Stimulated activated effector memory CD8-positive, alpha-beta T cell treated with anti-CD3 and anti-CD28 coated beads, Interleukin-12 subunit alpha, Interleukin-12 subunit beta, amount 100 ng/mL, for 72 hours (primary cell): ENCODE measurements around the gene POLN.
"Not testable (repeated sequence)": the region's sequence is repeated elsewhere in the genome, so short reads cannot be mapped to it uniquely, and the experiment has no call there.

ENCODE experiments used
- ATAC-seq: fragments of 150-1000 bp; cut with Tn5 transposase; 2 replicates; pipeline ENCODE4 v1.10.0; 2021
- DNase-seq, 2 donors: peaks; one replicate each; pipeline ENCODE4 v3.0.0; 2021 to 2022; ENCODE audit warnings: low spot score in 2 of 2
- H3K27ac Mint-ChIP-seq: one replicate; pipeline ENCODE4 v1.8.0; 2022; ENCODE audit warnings: mild to moderate bottlenecking, mixed read lengths
- H3K36me3 Mint-ChIP-seq: one replicate; pipeline ENCODE4 v1.8.0; 2022; ENCODE audit warnings: mild to moderate bottlenecking, mixed read lengths
- H3K4me1 Mint-ChIP-seq: one replicate; pipeline ENCODE4 v1.8.0; 2022; ENCODE audit warnings: mixed read lengths
- H3K4me3 Mint-ChIP-seq: one replicate; pipeline ENCODE4 v1.8.0; 2022; ENCODE audit warnings: mild to moderate bottlenecking, mixed read lengths
- H3K9me3 Mint-ChIP-seq: one replicate; pipeline ENCODE4 v1.8.0; 2022; ENCODE audit warnings: mixed read lengths

POLN gene

GRCh38 chr4:2045518-2045951, 196.4 kb downstream of the POLN start:
- H3K4me1 Mint-ChIP-seq, result no peaks in the 10 kb centered on the region
- ATAC-seq, result no peak
- H3K36me3 Mint-ChIP-seq, result no peaks in the 10 kb centered on the region
- H3K27ac Mint-ChIP-seq, result no peak overlapping the region
- no peak overlapping the region for H3K4me3 Mint-ChIP-seq
- no peaks in the 10 kb centered on the region for H3K9me3 Mint-ChIP-seq
- DNase-seq, result no peak

- Mint-ChIP-seq H3K4me3 (no peak overlapping the region), H3K9me3 (no peaks in the 10 kb centered on the region), H3K36me3 (no peaks in the 10 kb centered on the region), H3K27ac (no peak overlapping the region), H3K4me1 (no peaks in the 10 kb centered on the region)
- ATAC-seq (no peak), DNase-seq (no peak)
Observed at GRCh38 chr4:2044542-2045517, 197.1 kb downstream of the POLN start.

- Mint-ChIP-seq H3K36me3 (no peaks in the 10 kb centered on the region), H3K4me3 (no peak overlapping the region), H3K9me3 (no peaks in the 10 kb centered on the region), H3K27ac (no peak overlapping the region), H3K4me1 (no peaks in the 10 kb centered on the region)
- DNase-seq (no peak), ATAC-seq (no peak)
Observed at GRCh38 chr4:2044119-2044485, 197.8 kb downstream of the POLN start.

- no peaks in the 10 kb centered on the region for H3K36me3 Mint-ChIP-seq
- no peak overlapping the region for H3K27ac Mint-ChIP-seq
- H3K4me1 Mint-ChIP-seq, result no peaks in the 10 kb centered on the region
- peak overlapping the region; percentile 78 for H3K4me3 Mint-ChIP-seq
- H3K9me3 Mint-ChIP-seq, result no peaks in the 10 kb centered on the region
- DNase-seq (no peak), ATAC-seq (no peak)
Observed at GRCh38 chr4:2043396-2044118, 198.4 kb downstream of the POLN start.

- H3K4me3 Mint-ChIP-seq, result peak overlapping the region; percentile 78
- no peak for ATAC-seq
- no peak for DNase-seq
- H3K27ac Mint-ChIP-seq, result no peak overlapping the region
- no peaks in the 10 kb centered on the region for H3K4me1 Mint-ChIP-seq
- no peaks in the 10 kb centered on the region for H3K9me3 Mint-ChIP-seq
- H3K36me3 Mint-ChIP-seq, result no peaks in the 10 kb centered on the region
Observed at GRCh38 chr4:2042947-2043395, 198.9 kb downstream of the POLN start.

GRCh38 chr4:2042204-2042946, 199.5 kb downstream of the POLN start:
- peak in 1 of 2 donors; percentile 29 for DNase-seq
- no peaks in the 10 kb centered on the region for H3K9me3 Mint-ChIP-seq
- H3K36me3 Mint-ChIP-seq, result no peaks in the 10 kb centered on the region
- H3K27ac Mint-ChIP-seq, result no peak overlapping the region
- peak; percentile 64 for ATAC-seq
- H3K4me1 Mint-ChIP-seq, result no peaks in the 10 kb centered on the region
- H3K4me3 Mint-ChIP-seq, result peak overlapping the region; percentile 78

GRCh38 chr4:2041239-2042130, 200.4 kb downstream of the POLN start:
- H3K4me1 Mint-ChIP-seq, result no peaks in the 10 kb centered on the region
- no peak overlapping the region for H3K27ac Mint-ChIP-seq
- H3K4me3 Mint-ChIP-seq, result peak overlapping the region; percentile 78
- H3K36me3 Mint-ChIP-seq, result no peaks in the 10 kb centered on the region
- ATAC-seq (peak; percentile 81), DNase-seq (peak; percentile 84 to 94)
- H3K9me3 Mint-ChIP-seq, result no peaks in the 10 kb centered on the region

- no peaks in the 10 kb centered on the region for H3K36me3 Mint-ChIP-seq
- no peak for DNase-seq
- H3K4me3 Mint-ChIP-seq, result peak overlapping the region; percentile 78
- no peaks in the 10 kb centered on the region for H3K9me3 Mint-ChIP-seq
- no peak for ATAC-seq
- no peaks in the 10 kb centered on the region for H3K4me1 Mint-ChIP-seq
- no peak overlapping the region for H3K27ac Mint-ChIP-seq
Observed at GRCh38 chr4:2040391-2041238, 201.3 kb downstream of the POLN start.

- no peak overlapping the region for H3K4me3 Mint-ChIP-seq
- no peaks in the 10 kb centered on the region for H3K36me3 Mint-ChIP-seq
- H3K9me3 Mint-ChIP-seq, result no peaks in the 10 kb centered on the region
- ATAC-seq (no peak), DNase-seq (no peak)
- no peaks in the 10 kb centered on the region for H3K4me1 Mint-ChIP-seq
- H3K27ac Mint-ChIP-seq, result no peak overlapping the region
Observed at GRCh38 chr4:2036866-2037265, 205.1 kb downstream of the POLN start.

- no peak overlapping the region for H3K27ac Mint-ChIP-seq
- no peaks in the 10 kb centered on the region for H3K4me1 Mint-ChIP-seq
- DNase-seq, result no peak
- H3K9me3 Mint-ChIP-seq, result no peaks in the 10 kb centered on the region
- no peak for ATAC-seq
- no peak overlapping the region for H3K4me3 Mint-ChIP-seq
- no peaks in the 10 kb centered on the region for H3K36me3 Mint-ChIP-seq
Observed at GRCh38 chr4:2036327-2036726, 205.6 kb downstream of the POLN start.

- DNase-seq, H3K9me3 Mint-ChIP-seq, H3K4me1 Mint-ChIP-seq, H3K27ac Mint-ChIP-seq, ATAC-seq, H3K4me3 Mint-ChIP-seq, H3K36me3 Mint-ChIP-seq: not testable (repeated sequence)
Observed at GRCh38 chr4:2031161-2031560, 210.8 kb downstream of the POLN start.

GRCh38 chr4:2027120-2027519, 214.8 kb downstream of the POLN start:
- ATAC-seq, result not testable (repeated sequence)

GRCh38 chr4:2025817-2026216, 216.1 kb downstream of the POLN start:
- no peaks in the 10 kb centered on the region for H3K4me1 Mint-ChIP-seq
- no peak for DNase-seq
- peaks cover 2% of the 10 kb centered on the region for H3K9me3 Mint-ChIP-seq
- no peak overlapping the region for H3K27ac Mint-ChIP-seq
- no peak overlapping the region for H3K4me3 Mint-ChIP-seq
- no peak for ATAC-seq
- H3K36me3 Mint-ChIP-seq, result no peaks in the 10 kb centered on the region

More at GRCh38 chr4:2027120-2027519, 214.8 kb downstream of the POLN start:
- DNase-seq, H3K4me1 Mint-ChIP-seq, H3K27ac Mint-ChIP-seq, H3K36me3 Mint-ChIP-seq, H3K9me3 Mint-ChIP-seq, H3K4me3 Mint-ChIP-seq: not testable (repeated sequence)

- Mint-ChIP-seq H3K27ac (no peak overlapping the region), H3K9me3 (peaks cover 2% of the 10 kb centered on the region), H3K4me1 (no peaks in the 10 kb centered on the region), H3K4me3 (no peak overlapping the region), H3K36me3 (no peaks in the 10 kb centered on the region)
- ATAC-seq, result no peak
- DNase-seq, result no peak
Observed at GRCh38 chr4:2024683-2025082, 217.2 kb downstream of the POLN start.
